Stimulated activated CD8-positive, alpha-beta memory T cell treated with anti-CD3 and anti-CD28 coated beads, Interleukin-7, amount 100 ng/mL, for 1 hour (primary cell): ENCODE data around the gene SCGB1D4.
"Not testable (repeated sequence)": the region's sequence is repeated elsewhere in the genome, so short reads cannot be mapped to it uniquely, and the experiment has no call there.

Experiments used
- DNase-seq, 2 donors: peaks; one replicate each; pipeline ENCODE4 v3.0.0-alpha.2; 2020; ENCODE audit warnings: low read depth in 2 of 2

SCGB1D4 gene, protein sequence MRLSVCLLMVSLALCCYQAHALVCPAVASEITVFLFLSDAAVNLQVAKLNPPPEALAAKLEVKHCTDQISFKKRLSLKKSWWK

DNA sequence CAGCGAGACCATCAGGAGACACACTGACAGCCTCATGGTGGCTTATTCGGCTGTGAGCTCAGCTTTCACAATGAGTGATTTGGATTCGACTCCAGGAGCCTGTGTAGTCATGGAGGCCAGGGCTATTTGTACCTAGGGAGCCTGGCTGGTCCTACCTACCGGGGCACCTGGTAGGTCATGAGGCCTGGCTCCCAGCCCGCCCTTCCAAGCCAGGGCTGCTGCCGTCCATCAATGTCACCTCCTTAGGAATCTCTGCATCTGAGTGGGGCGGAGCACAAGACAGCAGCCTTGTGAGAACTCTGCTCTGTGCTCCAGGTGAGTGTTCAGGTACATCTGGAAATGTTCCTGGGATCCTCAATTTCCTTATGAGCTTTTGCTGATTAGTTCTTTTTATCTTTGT lies at the start of gene SCGB1D4:
Gene SCGB1D4, minus strand, starts transcription at position 101 of the 400 bp plus-strand sequence. Its CDS starts 65 bp downstream, at position 36.
- DNase-seq, result no peak

DNA sequence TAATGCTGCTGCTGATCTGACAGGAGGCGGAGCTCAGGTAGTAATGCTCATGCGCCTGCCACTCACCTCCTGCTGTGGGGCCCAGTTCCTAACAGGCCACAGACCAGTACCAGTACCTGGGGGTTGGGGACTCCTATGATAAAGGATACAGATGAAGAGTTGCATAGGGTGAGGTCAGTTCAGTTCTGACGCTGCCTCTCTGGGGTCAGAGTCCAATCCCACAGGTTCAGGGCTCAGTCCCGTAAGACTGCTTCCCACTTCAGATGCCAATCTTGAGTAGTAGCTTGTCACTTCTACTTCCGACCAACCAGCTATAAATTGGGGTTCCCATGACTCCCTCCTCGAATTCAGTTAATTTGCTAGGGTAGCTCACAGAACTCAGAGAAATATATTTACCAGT lies 47.0 kb upstream of the SCGB1D4 start:
- DNase-seq, result no peak

DNA sequence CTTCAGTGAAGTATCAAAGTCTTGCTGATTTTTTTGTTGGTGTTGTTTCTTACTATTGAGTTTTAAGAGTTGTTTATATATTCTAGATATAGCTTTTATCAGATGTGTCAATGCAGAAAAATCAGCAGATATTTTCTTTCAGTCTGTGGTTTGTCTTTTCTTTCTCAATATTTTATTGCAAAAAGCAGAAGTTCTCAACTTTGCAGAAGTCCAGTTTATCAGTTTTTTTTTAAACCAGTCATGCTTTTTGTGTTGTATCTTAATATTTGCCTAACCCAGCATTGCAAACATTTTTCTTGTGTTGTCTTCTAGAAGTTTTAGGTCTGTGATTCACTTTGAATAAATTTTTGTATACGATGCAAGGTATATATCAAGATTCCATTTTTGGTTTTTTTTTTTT lies 45.3 kb upstream of the SCGB1D4 start:
- DNase-seq, result no peak

DNA sequence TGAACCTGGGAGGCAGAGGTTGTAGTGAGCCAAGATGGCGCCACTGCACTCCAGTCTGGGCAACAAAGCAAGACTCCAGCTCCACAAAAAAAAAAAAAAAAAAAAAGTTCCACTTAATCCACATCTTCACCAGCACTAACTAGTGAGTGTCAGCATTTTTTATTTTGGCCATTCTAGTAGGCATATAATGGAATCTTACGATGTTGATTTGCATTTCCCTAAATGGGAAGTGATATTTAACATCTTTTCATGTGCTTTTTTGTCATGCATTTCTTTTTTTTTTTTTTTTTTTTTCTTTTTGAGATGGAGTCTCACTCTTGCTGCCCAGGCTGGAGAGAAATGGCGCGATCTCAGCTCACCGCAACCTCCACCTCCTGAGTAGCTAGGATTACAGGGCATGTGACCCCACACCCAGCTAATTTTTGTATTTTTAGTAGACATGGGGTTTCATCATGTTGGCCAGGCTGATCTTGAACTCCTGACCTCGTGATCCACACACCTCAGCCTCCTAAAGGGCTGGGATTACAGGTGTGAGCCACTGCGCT lies 44.8 kb upstream of the SCGB1D4 start:
- not testable (repeated sequence) for DNase-seq

DNA sequence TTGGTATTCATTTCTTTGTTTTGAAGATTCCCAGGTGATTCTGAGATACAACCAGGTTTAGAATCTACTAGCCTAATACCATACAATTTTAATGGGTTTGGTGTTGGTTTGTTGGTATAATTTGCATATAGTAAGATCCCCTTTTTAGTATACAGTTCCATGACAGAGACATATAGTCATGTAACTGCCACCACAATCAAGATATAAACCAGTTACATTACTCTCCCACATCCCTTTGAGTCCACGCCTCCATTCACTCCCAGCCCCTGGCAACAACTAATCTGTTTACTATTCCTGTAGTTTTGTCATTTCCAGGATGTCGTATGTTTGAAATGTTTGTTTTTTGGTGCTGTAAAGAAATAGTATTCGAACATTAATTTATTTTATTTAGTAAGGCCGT lies 42.7 kb upstream of the SCGB1D4 start:
- DNase-seq, result no peak

DNA sequence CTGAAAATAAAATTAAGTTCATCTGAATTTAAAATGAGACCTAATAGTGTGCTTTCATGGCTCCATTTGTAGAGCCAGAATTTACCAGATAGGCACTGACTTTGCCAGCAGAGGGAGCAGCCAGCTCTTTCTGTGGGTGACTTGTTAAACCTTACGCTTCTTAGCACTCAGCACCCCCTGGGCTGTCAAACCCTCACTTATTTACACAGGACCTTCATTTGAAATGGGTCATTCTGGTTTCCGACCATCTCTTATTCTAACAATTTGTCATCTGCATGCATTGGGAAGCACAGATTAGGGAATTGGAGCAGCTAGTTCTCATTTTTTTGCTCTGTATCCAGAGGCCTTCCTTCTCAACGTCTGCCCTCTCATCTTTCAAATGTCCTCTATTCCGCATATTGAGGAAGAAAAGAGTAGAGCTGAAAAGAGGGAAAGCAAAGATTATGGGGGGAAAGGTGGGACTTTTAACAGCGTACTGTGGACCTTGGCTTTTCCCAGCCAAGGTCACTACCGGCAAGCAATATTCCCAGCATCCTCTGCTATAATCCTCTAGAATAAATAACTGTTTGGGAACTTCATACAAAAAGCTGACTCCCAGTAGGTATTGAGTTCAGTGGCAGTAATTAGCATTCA lies 41.5 kb upstream of the SCGB1D4 start:
- peak; percentile 14 to 28 for DNase-seq

DNA sequence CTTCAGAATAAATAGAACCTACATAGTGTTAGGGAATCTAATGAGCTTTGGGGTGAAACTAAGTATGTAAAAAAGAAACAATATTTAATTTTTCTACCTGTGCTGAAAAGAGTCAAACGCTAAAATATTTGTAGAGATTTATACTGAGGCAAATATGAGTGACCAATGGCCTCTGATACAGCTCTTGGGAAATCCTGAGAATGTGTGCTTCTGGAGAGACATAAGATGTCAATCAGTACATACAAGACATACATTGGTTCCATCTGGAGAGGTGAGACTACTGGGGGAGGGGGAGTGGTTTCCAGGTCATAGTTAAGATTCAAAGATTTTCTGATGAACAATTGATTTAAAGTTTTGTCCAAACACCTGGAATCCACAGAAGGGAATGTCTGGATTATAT lies 39.3 kb upstream of the SCGB1D4 start:
- no peak for DNase-seq

DNA sequence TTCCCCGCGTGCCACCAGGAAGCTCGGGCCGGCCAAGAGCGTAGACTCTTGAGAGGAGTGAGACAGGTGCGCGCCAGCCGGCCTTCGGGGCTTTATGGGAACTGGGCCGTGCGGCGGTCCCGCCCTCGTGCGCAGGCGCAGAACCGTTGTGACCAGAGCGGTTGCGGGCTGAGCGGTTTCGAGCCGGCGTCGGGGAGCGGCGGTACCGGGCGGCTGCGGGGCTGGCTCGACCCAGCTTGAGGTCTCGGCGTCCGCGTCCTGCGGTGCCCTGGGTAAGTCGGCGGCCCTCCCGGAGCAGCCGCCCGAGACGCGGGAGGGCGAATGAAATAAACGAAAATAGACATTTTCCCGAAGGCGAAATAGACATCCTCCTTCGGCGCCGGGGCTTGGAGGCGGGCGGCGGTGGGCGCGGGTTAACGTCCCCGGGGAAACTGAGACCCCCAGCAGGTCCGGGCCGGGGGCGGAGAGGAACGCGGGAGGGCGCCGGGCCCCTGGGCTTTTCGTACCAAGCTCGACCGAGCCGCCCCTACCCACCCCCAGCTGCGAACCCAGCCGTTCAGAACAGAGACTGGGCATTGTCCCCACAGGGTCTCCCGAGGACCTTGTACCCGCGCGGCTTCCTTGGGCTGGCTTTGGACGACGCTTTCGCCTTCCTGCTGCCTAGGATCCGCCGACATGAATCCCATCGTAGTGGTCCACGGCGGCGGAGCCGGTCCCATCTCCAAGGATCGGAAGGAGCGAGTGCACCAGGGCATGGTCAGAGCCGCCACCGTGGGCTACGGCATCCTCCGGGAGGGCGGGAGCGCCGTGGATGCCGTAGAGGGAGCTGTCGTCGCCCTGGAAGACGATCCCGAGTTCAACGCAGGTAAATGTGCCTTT lies 38.7 kb upstream of the SCGB1D4 start, which contains the start of gene ASRGL1:
Gene ASRGL1, plus strand, starts transcription at position 146 of the 879 bp plus-strand sequence. Its CDS starts 530 bp downstream, at position 676.
- peak; percentile 46 to 49 for DNase-seq

DNA sequence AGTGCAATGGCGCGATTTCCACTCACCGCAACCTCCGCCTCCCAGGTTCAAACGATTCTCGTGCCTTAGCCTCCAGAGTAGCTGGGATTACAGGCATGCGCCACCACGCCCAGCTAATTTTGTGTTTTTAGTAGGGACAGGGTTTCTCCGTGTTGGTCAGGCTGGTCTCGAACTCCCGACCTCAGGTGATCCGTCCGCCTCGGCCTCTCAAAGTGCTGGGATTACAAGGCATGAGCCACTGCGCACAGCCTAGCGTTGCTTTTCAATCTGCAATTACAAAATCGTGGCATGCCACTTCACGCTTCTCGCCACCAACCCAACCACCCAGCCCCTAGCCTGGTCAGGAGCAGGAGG lies 38.1 kb upstream of the SCGB1D4 start:
- DNase-seq, result not testable (repeated sequence)

DNA sequence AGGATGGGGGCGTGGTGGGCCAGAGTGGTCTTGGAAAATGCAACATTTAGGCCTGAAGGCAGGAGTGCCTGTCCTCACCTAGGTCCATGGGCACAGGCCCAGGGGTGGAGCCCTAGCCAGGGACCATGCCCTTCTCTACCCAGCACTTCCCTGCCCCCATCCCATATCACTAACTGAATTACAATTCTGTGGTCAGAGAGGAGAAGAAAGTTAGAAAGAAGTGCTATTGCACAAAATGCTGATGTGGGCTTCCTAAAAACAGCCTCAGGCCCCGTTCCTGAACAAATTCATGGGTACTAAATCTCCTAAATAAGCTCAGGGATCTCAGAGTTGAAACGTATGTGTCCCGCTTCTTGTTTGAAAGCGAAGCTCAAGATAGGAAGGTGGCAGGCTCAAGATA lies 34.9 kb upstream of the SCGB1D4 start:
- no peak for DNase-seq

DNA sequence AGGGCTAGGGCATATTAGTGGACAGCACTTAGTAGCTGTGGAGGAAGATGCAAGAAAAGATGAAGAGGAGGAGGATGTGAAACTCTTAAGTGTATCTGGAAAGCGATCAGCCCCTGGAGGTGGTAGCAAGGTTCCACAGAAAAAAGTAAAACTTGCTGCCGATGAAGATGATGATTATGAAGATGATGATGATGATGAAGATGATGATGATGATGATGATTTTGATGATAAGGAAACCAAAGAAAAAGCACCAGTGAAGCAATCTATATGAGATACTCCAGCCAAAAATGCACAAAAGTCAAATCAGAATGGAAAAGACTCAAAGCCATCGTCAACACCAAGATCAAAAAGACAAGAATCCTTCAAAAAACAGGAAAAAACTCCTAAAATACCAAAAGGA lies 32.4 kb upstream of the SCGB1D4 start:
- not testable (repeated sequence) for DNase-seq

DNA sequence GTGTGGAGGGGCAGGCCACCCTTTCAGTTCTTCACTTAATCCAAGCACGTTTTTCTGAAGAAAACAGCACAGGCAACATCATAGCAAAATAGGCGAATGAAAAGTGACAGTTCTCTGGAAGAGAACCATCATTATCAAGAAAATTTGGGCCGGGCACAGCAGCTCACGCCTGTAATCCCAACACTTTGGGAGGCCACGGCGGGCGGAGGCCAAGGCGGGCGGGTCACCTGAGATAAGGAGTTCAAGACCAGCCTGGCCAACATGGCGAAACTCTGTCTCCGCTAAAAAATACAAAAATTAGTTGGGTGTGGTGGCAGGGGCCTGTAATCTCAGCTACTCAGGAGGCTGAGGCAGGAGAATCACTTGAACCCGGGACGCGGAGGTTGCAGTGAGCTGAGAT lies 28.7 kb upstream of the SCGB1D4 start:
- DNase-seq, result not testable (repeated sequence)

DNA sequence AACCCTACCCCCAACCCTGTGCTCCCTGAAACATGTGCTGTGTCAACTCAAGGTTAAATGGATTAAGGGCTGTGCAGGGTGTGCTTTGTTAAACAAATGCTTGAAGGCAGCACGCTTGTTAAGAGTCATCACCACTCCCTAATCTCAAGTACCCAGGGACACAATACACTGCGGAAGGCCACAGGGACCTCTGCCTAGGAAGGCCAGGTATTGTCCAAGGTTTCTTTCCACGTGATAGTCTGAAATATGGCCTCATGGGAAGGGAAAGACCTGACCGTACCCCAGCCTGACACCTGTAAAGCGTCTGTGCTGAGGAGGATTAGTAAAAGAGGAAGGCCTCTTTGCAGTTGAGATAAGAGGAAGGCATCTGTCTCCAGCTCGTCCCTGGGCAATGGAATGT lies 27.8 kb upstream of the SCGB1D4 start:
- not testable (repeated sequence) for DNase-seq

DNA sequence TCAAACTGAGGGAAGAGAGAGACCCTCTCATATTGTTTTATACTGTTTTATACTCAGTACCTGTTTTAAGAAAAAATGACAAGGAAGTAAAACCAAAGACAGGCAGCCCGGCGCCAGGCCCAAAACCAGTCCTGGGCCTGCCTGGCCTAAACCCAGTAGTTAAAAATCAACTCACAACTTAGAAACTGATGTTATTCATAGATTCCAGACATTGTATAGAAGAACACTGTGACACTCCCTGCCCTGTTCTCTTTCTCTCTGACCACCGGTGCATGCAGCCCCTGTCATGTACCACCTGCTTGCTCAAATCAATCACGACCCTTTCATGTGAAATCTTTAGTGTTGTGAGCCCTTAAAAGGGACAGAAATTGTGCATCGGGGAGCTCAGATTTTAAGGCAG lies 26.9 kb upstream of the SCGB1D4 start:
- DNase-seq, result not testable (repeated sequence)

DNA sequence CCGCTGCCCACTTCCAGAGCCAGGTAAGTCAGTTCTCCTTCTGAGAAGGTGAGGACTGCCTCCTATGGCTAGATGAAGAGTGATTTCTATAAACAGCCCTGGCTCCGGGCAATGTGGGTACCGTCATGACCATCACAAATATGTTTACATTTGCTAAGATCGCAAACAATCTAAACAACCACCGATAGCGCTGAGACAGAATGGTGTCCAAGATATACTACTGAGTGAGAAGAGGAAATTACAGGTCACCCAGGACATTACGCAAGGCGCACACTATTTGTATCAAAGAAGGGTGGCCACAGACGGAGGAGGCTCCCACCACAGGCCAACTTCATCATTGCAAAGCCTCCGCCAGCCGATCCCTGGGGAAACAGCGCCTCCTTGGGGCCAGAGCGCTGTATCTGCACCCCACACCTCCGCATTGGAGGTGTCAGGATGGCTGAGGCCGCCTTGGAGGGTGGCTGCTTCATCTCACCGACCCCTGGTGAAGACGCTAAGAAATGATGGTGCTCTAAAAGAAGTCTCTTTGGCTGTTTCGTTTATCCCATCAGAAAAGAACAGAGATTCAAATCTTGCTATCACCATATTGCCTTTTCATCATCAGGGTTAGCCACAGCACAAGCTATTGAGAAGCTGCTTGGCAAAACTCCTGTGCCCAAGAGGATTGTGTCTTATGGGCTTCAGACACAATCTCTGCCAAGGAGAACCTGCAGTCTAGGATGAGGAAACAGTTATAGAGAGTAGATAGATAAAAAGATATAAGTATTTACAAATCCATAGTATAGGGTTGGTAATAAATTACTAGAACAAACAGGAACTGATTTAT lies 26.1 kb upstream of the SCGB1D4 start:
- DNase-seq, result peak in 1 of 2 donors; percentile 33

DNA sequence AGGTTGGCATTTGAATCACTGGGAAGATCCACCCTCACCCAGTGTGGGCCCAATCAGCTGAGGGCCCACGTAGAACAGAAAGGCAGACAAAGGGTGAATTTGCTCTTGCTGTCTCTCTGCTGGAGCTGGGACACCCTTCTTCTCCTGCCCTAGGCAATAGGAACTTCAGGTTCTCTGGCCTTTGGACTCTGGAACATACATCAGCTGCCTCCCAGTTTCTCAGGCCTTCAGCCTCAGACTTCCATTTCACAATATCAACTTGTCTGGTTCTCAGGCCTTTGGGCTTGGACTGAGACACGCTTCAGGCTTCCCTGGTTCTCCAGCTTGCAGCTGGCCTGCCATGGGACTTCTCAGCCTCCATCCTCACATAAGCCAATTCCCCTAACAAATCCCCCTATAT lies 23.6 kb upstream of the SCGB1D4 start:
- DNase-seq, result no peak

DNA sequence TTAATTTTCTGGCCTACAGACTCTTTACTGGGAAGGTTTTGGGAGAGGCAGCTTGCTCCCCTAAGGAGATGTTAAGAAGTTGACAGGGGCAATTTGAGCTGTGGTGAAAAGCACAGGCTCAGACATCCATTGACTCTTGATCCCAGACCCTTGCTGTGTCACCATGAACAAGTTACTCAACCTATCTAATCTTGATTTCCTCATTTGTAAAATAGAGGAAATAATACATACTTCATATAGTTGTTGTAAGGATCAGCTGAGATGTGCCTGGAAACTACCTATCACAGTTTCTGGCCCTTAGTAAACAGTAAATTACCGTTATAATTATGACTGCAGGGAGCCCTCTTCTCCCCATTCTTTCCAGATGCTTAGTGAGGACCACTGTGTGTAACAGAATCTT lies 16.6 kb upstream of the SCGB1D4 start:
- no peak for DNase-seq

DNA sequence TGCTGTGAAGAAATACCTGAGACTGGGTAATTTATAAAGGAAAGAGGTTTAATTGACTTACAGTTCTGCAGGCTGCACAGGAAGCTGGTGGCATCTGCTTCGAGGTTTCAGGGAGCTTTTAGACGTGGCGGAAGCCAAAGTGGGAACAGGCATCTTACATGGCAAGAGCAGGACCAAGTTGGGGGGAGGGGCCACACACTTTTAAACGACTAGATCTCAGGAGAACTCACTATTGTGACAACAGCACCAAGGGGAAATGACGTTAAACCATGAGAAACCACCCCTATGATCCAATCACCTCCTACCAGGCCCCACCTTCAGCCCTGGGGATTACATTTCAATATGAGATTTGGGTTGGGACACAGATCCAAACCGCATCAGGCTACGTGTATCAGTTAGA lies 11.1 kb upstream of the SCGB1D4 start:
- DNase-seq, result no peak

DNA sequence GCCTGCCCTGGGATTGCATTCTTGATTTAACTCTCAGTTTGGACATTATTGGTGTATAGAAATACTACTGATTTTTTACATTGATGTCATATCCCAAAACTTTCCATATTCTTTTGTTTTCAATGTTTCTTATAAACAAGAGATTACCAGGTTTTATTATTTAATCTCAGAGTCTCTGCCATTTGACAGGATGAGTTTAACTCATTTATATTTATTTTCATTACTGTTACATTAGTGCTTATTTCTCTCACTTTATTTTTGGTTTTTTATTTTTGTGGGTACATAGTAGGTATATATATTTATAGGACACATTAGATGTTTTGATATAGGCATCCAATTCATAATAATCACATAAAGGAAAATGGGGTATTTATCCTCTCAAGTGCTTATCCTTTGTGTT lies 9.1 kb upstream of the SCGB1D4 start:
- DNase-seq, result no peak

DNA sequence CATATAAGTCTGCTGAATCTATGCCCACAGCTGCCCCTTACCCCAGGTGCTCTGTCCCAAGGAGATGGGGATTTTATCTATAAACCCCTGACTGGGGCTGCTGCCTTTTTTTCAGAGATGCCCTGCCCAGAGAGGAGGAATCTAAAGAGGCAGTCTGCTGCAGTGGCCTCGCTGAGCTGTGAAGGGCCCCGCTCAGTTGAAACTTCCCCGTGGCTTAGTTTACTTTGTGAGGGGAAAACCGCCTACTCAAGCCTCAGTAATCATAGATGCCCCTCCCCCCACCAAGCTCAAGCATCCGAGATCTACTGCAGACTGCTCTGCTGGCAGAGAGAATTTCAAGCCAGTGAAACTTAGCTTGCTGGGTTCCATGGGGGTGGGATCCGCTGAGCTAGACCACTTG lies 7.4 kb upstream of the SCGB1D4 start:
- no peak for DNase-seq

DNA sequence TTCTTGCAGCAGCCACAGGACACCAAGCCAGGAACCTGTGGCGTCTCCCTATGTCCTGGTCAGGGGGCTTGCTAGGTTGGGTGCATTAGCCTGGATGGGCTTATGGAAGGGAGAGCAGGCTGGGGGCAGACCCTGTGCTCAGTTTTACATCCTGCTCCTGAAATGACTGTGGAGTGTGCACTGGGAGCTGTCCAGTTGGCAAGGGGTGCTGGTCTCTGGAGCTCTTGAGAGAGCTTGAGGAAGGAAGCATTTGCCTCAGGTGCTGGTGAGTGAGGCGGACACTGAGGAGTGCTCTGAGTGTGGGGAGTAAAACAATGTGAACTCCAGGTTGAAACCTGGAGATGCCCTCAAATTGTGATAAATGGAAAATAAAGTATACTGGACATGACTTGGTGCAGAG lies 3.4 kb downstream of the SCGB1D4 start:
- no peak for DNase-seq

DNA sequence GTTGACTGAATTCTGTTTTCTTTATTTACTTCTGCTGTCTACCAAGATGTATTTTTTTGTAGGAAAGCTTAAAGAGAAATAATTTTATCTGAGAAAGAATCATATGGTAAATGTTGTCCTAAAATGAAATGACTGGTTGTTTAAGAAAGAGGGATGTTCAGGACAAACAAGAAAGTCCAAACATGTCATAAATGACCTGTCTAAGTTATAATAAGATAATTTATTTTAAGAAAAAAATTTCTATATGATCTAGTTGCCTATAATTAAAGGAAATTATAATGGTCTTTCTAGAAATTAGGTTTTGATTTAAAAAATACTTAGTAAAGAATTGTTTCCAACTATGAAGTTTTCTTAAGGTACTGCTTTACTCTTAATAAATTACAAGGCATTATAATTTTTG lies 18.4 kb downstream of the SCGB1D4 start:
- DNase-seq, result no peak
